Stimulated activated CD8-positive, alpha-beta memory T cell treated with anti-CD3 and anti-CD28 coated beads, Interleukin-12 subunit alpha, Interleukin-12 subunit beta, amount 100 ng/mL, for 24 hours (primary cell): ENCODE data around the gene CCDC70.
"Not testable (repeated sequence)": the region's sequence is repeated elsewhere in the genome, so short reads cannot be mapped to it uniquely, and the experiment has no call there.

Source experiments
- DNase-seq: peaks from one replicate; pipeline ENCODE4 v3.0.0-alpha.2; 2020; ENCODE audit errors: extremely low read depth

The CCDC70 gene

DNA sequence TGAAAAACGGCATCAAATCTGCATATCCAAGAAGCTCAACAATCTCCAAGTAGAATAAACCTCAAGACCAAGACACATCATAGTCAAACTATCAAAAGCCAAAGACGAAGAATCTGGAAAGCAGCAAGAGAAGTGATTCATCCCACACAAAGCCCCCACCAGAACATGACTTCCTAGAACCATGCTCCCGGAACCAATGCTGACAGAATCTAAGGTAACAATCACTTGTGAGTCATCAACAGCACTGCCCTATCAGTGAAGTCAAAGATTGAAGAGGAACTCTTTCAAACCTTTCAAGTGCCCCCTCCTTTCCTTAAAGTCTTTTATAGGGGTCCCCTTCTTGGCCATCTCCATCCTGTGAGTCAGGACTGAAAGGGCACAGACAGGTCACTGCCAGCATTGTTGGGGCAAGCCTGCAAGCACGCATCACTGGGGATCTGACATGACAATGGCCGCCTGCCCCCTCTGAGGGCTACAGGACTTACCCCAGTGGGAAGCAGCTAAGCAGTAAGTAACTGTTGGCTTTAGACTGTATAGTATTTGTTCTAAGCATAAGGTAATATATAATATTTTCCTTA lies at the start of gene CCDC70:
Gene CCDC70 (plus strand): TSS at position 247 of the 578 bp plus-strand sequence. CDS start 3,443 bp downstream, outside the sequence.
- no peak for DNase-seq

DNA sequence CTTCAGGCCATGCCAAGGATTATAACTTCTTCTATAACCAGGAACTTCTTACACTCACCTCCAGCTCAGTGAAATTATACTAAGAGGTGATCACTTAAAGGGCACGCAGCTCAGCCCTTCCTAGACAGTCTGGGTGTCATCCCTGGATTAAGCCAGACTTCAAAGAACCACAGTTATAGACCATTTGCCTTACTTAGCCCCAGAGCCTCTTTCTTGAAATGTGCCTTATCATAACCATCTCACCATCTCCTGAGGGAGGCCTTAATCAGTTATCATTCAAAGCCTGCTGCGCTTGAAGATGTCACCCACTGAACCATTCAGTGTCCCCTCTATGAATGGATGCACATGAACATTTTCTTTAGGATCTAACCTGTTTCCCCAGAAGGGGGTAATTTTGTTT lies 47.7 kb upstream of the CCDC70 start:
- DNase-seq = no peak

DNA sequence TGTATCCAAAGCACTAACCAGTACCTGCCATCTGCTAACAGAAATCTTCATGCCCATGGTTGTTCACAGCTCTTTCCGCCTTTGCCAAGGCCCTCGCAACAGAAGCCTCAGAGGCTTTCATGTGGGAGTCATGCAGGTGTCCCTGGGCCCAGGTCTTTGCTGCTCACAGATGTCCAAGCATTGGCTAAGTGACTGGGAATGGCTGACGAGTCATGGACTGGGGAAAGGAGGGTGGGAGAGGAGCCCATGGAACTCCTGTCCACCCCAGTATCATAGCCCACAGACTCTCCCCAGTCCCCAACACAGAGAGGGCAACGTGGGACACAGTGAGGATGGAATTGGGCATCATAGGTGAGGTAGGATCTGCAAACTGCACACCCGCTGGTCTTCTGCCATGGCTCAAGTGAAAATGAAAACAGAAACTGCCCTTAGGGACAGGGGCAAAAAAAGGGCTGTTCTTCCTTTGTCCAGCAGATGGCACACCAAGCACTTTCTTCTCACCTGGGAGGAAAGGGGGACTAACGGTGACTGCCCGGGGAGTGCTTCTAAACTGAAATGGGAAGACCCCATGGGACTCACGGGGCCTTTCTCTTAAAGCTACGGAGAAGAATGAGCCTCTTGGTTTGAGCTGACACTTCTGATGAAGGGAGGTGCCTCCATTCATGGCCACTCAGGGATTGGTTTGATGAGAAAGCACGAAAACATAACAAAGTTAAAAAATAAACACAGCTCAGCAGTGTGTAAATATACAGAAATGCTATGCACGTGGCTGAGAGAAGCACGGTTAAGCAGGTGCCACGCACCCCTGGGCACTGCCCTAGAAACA lies 46.7 kb upstream of the CCDC70 start:
- no peak for DNase-seq

DNA sequence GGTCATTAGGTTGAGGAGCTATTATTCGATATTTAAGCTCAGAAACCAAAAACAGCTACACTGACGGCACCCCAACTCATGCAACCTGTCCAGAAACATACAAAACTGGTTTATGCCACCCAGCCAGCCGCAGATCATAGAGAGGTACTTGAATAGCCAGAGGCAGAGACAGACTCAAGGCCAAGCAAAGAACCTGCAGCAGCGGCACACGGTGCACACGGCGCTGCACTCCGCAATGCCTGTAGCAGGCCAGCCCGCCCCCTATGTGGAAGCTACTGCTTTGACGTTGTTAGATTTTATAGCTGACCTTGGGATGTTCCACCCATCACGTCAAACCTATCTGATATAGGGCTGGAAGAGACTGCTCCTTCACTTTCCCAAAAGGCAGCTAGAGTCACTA lies 45.9 kb upstream of the CCDC70 start:
- DNase-seq = no peak

DNA sequence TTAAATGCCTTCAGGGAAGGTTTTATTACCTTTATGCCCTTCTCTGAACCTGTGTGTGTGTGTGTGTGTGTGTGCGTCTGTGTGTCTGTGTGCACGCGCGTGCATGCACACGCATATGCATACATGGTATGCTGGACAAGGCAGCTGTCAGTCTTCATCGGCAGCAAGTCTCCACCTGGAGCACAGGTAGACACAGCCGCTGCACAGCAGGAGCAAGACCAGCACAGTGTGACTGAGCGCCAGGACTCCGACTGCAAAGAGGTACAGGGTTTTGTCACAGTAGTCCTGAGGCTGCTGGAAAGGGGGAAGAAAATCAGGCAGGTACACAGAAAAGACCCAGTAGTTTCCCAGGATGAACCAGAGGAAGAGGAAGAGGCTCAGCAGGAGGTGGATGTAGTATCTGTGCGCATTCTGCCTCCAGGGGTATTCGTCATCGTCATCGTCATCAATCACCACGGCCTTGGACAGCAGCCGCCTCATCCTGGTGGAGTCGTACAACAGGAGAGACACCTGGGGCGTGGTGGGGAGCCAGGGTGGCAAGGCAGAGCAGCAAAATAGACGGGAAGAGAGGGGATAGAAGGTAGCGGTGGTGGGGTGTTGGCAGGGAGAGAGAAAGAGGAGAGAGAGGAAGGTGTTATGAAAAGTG lies 45.0 kb upstream of the CCDC70 start:
- DNase-seq = no peak

DNA sequence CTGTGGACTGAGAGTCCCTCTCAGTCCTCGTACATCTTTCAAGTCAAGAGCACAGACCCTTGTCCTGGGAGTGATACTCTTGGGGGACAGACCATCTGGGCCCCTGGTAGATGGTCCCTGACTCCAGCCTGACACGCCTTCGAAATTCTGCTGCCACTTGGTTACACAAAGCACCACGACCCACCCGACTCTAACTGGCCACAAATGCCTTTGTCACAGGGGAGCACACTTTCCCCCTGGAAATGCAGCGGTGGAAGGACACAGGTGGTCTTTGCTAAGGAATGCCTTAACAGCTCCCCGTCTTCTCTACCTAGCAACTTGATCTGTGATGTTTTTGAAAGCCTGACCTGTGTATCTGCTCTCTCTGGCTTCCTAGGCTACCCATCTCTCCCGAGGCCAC lies 44.1 kb upstream of the CCDC70 start:
- DNase-seq = no peak

DNA sequence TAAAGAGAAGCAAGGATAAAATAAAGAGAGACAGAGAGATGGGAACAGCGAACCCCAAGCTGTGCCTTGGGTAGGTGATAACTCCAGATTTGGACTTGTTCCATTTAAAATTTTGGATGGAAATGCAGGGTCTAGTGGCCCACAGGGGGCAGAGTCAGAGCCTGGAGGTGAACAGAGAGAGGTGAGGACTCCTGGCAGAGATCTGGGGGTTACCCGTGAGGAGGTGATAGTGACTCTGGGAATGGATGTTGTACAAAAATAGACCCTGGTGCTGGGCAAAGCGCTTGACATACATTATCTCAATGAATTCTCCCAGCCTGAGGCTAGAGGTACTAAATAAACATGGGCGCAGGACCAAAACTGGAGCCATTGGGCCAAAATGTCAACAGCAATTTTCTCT lies 43.5 kb upstream of the CCDC70 start:
- no peak for DNase-seq

DNA sequence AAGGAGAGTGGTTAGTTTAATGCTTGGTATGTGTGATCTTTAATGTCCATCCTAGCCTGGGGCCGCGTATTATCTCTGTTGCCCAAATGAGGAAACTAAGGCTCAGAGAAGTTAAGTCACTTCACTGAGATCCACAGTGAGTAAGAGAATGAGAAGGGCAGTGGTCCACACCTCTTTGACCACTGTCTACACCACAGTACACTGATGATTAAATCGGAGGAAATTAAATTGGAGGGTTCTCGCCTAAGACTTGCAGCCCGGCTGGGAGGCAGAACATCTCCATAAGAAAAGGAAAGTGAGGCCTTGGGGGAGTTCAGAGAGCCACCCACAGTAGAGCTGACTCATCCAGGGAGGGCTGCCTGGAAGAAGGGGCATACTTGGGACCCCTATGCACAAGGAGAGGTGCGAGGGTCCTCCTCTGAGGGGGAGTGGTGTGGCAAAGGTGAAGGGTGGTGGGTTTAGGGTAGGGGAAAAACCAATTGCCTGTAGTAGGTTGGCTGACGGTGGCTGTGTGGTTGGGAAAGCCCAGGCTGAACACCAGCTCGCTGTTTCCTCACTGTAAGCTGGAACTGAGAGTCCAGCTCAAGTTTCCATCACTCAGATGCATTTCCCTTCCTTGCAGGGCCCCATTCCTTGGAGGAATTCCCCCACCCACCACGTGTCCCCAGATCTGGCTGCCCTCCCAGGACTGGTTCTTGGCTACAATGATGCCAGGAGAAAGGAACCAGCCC lies 42.8 kb upstream of the CCDC70 start:
- peak; percentile 33 for DNase-seq

DNA sequence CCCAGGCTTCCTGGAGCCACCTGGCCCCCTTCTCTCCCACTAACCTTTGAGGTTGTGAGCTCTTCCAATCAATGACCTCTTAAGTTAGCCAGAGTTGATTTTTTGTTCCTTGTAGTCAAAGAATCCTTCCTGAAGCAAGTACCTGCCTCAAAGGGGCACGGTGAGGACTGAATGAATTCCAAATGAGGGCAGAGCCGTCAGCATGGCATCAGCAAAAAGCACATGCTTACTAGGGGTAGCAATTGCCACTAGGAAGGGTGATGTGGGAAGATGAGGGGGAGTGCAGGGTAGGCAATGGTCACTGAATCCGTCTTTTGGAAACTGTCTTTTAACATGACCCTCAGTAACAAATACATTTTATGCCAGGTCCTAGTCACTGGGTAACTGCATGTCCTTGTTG lies 42.2 kb upstream of the CCDC70 start:
- no peak for DNase-seq

DNA sequence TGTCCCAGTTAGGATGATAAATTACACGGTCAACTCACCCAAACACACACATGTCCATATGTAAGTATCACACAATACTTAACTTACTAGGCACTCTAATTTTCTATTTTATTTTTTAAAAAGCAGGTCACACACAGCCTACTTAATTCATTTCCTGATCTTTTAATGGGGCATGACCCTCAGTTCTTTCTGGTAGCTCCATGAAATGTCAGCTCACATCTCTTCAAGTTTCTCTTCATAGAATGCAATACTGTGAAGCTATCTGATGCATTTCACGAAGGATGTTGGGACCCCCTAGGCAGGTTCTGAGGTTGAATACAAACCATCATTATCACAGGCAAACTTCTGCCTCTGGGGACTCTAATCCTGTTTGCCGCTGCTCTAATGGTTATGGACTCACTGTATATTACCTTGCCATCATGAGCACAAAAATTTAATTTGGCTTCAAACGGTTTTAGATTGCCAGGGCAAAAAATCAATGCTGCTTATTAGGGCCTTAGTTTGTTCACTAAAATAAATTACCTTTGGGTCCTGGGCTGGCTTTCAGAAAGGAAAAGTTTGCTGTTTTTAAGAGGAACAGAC lies 41.7 kb upstream of the CCDC70 start:
- no peak for DNase-seq

DNA sequence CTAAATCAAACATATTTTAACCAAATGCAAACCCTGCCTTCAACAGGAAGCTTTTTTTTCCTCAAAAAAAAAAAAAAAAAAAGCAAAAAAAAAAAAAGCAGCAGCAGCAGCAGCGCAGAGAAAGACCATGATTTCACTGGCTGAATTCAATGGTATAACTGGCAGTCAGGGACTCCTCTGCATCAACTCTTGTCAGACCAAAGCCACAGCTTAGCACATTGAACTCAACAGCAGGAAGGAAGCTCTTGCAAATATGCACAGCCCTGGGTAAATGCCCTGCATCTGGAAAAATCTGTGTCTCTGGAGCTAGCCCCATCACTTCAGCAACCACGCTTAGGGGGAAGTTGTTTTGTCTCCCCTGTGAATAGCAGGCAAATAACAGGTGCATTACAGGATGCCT lies 40.2 kb upstream of the CCDC70 start:
- DNase-seq = no peak

DNA sequence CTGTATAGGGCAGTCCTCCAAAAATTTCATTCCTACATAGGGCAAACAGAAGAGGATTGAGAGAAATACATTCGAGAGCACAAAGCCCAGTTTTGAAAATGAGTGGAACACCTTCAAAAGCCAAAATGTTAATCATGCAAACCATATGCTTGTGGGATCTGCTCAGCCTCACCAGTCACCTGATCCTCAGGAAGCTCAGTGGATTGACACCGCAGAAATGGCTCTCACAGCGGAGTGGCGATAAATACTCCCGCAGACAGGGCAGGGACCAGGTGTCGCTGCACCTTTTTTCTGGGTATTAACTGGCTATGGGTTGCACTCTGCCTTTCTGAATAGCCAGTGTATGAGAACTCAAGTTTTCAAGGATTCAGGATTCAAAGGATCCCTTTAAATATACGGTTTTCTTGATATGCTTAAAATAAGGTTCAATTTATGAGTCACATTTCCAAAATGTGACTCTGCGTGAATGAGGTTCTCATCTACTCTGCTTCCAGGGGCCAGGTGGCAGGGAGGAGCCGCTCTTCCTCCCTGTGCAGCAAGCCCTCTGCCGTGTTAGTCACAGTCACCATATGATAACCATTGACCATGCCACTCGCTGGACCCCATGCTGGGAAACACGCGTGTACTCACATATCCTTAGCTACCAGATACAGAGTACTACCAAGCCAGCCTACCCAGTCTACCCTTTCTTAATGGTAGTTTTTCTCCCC lies 39.5 kb upstream of the CCDC70 start:
- no peak for DNase-seq

DNA sequence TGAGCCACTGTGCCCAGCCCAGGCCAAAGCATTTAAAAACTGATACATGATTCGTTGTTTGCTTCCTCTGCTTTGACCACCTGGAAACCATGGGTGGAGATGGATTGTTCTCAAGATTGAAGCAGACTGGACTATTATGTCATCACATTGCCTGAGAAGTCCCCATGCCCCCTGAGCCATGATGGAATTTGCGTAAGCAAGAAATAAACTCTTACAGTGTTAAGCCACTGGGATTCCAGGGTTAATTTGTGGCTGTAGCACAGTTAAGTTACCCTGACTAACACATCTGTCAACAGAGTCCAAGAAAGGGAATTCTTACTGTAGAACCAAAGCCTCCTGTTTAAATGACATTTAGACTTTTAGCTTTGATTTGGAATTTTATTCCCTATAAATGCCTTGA lies 38.4 kb upstream of the CCDC70 start:
- DNase-seq = no peak

DNA sequence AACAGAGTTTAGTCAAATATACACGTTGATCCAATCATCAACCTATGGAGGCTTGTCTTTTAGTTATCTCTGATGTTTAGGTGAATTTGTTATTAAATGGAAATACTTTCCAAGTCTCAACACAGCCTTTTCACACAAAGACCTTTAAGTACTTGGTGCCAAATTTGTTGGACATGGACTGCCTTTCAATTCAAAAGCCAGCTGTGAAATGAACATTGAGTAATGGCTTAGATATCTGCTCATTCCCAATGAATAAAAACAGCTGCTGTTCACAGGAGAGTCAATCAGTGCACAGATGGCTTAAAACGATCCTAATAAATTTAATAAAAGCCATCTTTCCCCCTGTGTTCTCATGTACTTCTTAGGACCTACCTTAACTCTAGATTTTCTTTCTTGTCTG lies 37.9 kb upstream of the CCDC70 start:
- no peak for DNase-seq

DNA sequence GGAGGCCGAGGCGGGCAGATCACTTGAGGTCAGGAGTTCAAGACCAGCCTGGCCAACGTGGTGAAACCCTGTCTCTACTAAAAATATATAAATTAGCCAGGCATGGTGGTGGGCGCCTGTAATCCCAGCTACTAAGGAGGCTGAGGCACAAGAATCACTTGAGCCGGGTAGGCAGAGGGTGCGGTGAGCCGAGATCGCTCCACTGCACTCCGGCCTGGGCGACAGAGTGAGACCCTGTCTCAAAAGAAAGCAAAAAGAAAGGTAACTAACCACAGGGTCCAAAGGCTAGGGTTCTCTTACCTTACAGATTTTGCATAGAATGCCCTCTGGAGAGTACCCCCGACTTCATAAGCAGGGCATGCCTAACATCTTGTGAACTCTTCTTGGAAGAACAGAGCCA lies 37.1 kb upstream of the CCDC70 start:
- DNase-seq = not testable (repeated sequence)

DNA sequence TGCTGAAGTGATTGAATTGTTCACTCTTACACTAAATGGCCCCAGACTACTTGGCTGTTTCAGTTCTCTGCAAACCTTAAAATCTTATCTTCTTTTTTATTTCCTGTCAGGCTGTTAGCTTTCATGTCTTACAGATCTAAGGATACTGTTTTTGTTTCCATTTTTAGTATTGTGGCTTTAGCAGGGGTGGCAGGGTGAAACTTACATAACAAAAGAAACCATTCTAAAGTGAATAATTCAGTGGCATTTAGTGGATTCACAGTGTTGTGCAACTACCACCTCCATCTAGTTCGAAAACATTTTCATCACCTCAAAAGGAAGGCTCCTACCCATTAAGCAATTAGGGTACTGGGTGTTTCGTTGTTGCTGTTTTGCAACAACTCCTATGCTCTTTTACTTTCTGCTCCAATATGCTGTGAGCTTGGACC lies 36.6 kb upstream of the CCDC70 start:
- no peak for DNase-seq

DNA sequence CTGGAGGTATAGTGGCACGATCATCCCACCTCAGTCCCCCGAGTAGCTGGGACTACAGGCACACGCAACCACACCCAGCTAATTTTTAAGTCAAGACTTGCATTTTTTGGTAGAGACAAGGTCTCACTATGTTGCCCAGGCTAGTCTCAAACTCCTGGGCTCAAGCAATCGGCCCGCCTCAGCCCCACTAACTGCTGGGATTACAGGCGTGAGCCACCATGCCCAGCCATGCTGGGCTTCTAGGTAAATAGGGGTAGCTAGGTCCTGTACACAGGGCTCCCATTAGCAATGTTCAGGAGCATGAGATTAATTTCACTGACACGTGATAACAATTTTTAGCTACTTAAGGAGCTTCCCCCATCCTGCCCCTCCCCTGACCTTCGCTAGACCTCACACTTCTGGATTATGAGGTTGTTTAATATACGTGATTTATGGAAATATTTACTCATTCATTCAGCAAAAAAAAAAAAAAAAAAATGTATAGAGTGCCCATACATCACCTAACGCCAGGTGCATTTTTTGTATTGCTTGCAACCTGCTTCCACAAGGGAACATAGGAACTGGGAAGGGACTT lies 36.0 kb upstream of the CCDC70 start:
- DNase-seq = no peak

DNA sequence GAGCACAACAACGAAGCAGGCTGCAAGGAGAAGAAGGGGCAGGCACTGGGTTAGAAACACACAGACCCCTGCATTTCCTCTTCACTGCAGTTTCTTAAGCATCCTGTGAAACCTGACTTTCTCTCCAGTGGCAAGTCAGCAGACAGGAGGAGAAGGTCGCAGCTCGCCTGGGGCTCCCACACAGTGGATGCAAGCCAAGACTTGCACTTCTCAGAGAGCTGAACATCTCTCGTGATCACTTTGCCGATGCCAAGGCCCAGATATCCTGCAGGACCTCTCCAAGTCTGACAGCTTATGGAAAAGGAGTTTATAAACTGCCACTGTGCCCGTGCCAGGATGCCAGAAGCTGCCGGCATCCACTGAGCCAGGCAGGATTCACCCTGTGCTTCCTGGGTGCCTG lies 35.2 kb upstream of the CCDC70 start:
- no peak for DNase-seq

DNA sequence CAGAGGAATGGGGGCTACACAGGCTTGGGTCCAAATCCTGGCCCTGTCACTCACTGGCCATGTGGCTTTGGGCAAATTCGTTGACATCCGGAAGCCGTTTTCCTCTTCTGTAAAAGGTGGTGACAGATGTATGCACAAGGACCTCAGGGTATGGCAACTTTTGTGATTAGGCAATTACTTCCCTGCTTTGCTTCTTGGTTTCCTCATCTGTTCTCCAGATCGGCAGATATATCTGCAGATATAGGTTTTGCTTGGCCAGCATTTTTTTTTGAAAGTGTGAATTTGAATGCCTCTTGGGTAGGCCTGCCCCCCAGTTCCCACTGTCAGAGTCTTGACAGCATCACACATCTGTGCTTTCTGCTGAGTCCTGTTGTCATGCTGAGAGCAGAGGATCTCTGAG lies 34.5 kb upstream of the CCDC70 start:
- DNase-seq = no peak

DNA sequence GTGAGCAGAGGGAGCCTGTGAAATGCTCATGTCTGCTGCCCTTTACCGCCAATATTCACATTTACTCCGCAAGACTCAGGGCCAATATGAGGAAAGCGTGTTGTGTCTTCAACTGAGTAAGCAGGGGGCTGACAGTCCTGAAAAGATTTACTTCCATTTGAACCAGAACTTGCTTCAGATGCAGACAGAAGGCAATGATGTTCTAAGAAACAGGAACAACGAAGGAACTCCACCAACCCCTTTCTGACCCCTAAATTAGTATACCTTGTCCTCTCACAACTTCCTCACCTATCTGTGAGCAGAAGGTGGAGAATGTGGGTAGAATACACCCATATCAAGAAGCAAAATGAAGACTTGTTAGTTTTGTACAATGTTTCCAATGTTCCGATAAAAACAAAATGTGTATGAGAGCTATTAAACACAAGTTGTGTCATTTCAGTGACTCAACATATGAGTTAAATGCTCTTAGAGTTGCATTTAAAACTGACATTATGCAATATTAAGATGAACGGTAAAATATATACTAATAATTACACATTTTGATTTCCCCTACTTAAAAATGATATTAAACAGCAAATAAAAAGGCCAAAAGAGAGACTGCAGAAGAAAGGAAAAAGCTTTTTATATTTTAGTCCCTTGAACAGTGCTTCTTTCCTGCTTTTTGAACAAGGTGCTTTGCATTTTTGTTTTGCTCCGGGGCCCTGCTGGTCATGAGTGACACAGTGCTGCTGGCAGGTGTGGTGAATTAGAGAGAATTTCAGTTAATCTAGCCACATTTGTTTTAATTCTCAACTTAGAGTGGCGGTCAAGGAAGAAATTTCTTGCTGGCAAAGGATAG lies 32.8 kb upstream of the CCDC70 start:
- DNase-seq = no peak
